Uterus (tissue), 2 donors: ENCODE results near the gene CRYBA2.

Experiments used
- CTCF ChIP-seq, 4 experiments: fragments of 200-600 bp in 2 of 4; fragments of 450-650 bp in 2 of 4; sonication (generic) in 2 of 4; IDR thresholded peaks; one replicate each; pipeline ENCODE4 v1.5.1; 2016 to 2019; ENCODE audit warnings: antibody characterized with exemption in 4 of 4, mild to moderate bottlenecking in 2 of 4, moderate library complexity in 1 of 4
- POLR2A ChIP-seq, 2 donors: fragments of 450-650 bp; IDR thresholded peaks; one replicate each; pipeline ENCODE4 v1.6.1; 2016; ENCODE audit warnings: antibody characterized with exemption in 2 of 2, mild to moderate bottlenecking in 1 of 2, moderate library complexity in 1 of 2

GRCh38 chr2:218961651-218962570, 31.3 kb downstream of the CRYBA2 start:
- no peak for TF ChIP-seq CTCF (IDR thresholded peaks at IDR 0.05)
- TF ChIP-seq POLR2A (IDR thresholded peaks at IDR 0.05) = no peak
